Measurements from ENCODE around the gene UMAD1. TPM values are rescaled to one million over a fixed set of nuclear protein-coding genes. Genes with fewer than 3 reads are reported as not detected.

UMAD1 gene
- total and polyA plus RNA-seq, 2 donors (not counting 3 experiments of a cell fraction or from before 2014, with no cell fraction given), result 5.6 to 6.6 TPM

DNA sequence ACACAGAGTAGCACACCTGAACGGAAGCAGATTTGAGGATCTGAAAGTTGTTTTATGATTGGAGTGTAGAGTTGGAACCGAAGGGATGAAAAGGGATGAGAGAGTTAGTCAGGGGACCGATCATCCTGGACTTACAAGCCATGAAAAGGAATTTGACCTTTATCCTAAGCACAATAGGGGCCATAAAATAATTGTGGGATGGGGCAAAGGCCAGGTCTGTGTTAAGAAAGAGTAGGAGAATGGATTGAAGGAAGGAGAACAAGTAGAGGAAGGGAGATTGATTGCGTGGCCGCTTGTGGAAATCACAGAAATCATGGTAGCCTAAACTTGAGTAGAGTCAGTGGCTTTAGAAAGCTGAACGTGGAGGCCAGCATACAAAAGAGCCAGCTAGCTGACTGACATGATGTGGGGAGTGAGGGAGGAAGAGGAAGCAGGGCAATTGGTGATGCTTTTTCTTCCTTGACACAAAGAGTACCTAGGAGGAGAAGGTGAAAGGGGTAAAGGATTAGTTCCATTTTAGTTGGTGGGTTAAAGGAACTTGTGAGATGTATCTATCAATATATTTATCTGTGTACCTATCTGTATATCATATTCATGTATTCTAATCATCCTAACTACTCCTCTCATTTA lies 144.9 kb downstream of the UMAD1 start:
- Histone ChIP-seq H3K9me1 (replicated peaks; ENCODE audit: control insufficient read depth, extremely low read depth, insufficient read depth, low read length) (no peaks in the 10 kb centered on the region), H2AFZ (ENCODE audit: low read depth, low read length) (no peak overlapping the region), H3K9ac (replicated peaks; ENCODE audit: extremely low read depth, insufficient read depth, low read length) (no peak overlapping the region), H3K9me3 (replicated peaks; ENCODE audit: control insufficient read depth, insufficient read depth, low read length) (no peaks in the 10 kb centered on the region), H3K27ac (ENCODE audit: insufficient read depth, low read depth, low read length) (no peak overlapping the region), H4K20me1 (replicated peaks; ENCODE audit: control insufficient read depth, extremely low read depth, insufficient read depth, low read length) (no peaks in the 10 kb centered on the region), H3K4me2 (ENCODE audit: insufficient read depth, low read length) (no peak overlapping the region), H3K79me2 (ENCODE audit: control insufficient read depth, insufficient read depth, low read length) (no peaks in the 10 kb centered on the region), H3K4me1 (ENCODE audit: control insufficient read depth, extremely low read depth, insufficient read depth, low read length) (no peaks in the 10 kb centered on the region), H3K4me3 (replicated peaks in 1 of 3; ENCODE audit: insufficient read depth in 1 of 3, low read depth in 1 of 3, low read length in 3 of 3) (no peak overlapping the region), H3K36me3 (ENCODE audit: control insufficient read depth in 2 of 2, extremely low read depth in 1 of 2, insufficient read depth in 2 of 2, low read length in 2 of 2) (no peaks in the 10 kb centered on the region), H3K27me3 (ENCODE audit: control insufficient read depth in 2 of 2, insufficient read depth in 2 of 2, low read length in 2 of 2) (no peaks in the 10 kb centered on the region)
- no peak for TF ChIP-seq MAX (IDR thresholded peaks at IDR 0.05; ENCODE audit: insufficient read depth, insufficient read length)
- no peak for TF ChIP-seq FOS (IDR thresholded peaks at IDR 0.05; ENCODE audit: borderline replicate concordance, insufficient read depth, low read length)
- TF ChIP-seq POLR2A (IDR thresholded peaks at IDR 0.05; ENCODE audit: low read depth, low read length), result no peak
- no peak for TF ChIP-seq CTCF (IDR thresholded peaks at IDR 0.05; ENCODE audit: extremely low read depth in 1 of 2, insufficient read depth in 1 of 2, low read depth in 1 of 2, low read length in 2 of 2)
- no peak for TF ChIP-seq POLR2AphosphoS5 (IDR thresholded peaks at IDR 0.05; ENCODE audit: insufficient read depth, low read depth, low read length)
- TF ChIP-seq MYC (IDR thresholded peaks at IDR 0.05; ENCODE audit: low read depth, low read length), result no peak
- no peak for TF ChIP-seq JUN (IDR thresholded peaks at IDR 0.05; ENCODE audit: borderline replicate concordance, insufficient read depth, insufficient read length, low read depth)
- ChIA-PET CTCF (no interaction called here), POLR2A (no interaction called here)
- DNase-seq (ENCODE audit: low read depth, low spot score) (no peak), FAIRE-seq (no peak)
- intact Hi-C loops (cut with micrococcal nuclease) (no loop called here), dilution Hi-C loops (cut with MboI; ENCODE audit: extremely low pct_ligation_motif_present, low sequenced_read_pairs) (no loop called here)
- no TSS peak for BruUV-seq (replicated peaks)
